Right renal pelvis (tissue), 4 donors: ENCODE measurements around the gene SHISAL2B. TPM values are rescaled to one million over a fixed set of nuclear protein-coding genes. Genes with fewer than 3 reads are reported as not detected.

Experiments
- polyA plus RNA-seq, 4 donors: library from polyadenylated mRNA; unstranded; fragments of 120-200 nt; gene quantifications; one replicate each; pipeline ENCODE4 v1.2.1, GENCODE V29; 2013; ENCODE audit not compliant: insufficient read length in 4 of 4

Gene SHISAL2B
- polyA plus RNA-seq, 4 donors = 0.14 TPM; not detected in 3

Other genes starting within 250 kb of the SHISAL2B start
- gene RGS7BP, start 184.5 kb upstream of the SHISAL2B start, polyA plus RNA-seq = 1 to 10 TPM; 5.9 to 9.7 (median 8.0) TPM
- gene SREK1IP1, start 78.2 kb downstream of the SHISAL2B start, polyA plus RNA-seq = 10 to 100 TPM; 18.4 to 25.2 (median 22.8) TPM
- gene CWC27, start 78.4 kb downstream of the SHISAL2B start, polyA plus RNA-seq = 10 to 100 TPM; 35.9 to 44.0 (median 42.8) TPM